ENCODE data around the gene DZIP1L.

DZIP1L gene

DNA sequence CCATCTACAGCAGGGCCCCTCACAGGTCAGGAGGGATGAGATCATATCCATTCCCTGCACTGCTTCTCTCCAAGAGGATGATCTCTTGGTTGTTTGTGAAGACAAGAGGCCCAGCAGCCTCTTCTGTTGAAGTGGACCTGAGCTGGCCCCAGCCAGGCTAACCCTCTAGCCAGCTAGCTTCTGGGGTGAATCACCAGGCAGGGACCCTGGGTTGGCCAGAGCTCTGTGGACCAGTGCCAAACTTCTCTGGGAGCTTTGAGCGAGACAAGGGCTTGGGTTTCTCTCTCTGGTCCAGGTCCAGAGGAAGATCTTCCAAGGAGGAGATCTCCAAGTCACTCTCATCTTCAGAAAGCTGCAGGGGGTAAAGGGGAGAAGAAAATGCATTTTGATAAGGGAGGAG, 52.8 kb downstream of the DZIP1L start:
- TF ChIP-seq, protein P1, sequence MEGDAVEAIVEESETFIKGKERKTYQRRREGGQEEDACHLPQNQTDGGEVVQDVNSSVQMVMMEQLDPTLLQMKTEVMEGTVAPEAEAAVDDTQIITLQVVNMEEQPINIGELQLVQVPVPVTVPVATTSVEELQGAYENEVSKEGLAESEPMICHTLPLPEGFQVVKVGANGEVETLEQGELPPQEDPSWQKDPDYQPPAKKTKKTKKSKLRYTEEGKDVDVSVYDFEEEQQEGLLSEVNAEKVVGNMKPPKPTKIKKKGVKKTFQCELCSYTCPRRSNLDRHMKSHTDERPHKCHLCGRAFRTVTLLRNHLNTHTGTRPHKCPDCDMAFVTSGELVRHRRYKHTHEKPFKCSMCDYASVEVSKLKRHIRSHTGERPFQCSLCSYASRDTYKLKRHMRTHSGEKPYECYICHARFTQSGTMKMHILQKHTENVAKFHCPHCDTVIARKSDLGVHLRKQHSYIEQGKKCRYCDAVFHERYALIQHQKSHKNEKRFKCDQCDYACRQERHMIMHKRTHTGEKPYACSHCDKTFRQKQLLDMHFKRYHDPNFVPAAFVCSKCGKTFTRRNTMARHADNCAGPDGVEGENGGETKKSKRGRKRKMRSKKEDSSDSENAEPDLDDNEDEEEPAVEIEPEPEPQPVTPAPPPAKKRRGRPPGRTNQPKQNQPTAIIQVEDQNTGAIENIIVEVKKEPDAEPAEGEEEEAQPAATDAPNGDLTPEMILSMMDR (IDR thresholded peaks at IDR 0.05) = no peak

GRCh38 chr3:138062037-138062436, 53.4 kb downstream of the DZIP1L start:
- H3K9me3 ChIP-seq (ENCODE audit: control insufficient read depth, low read length) = no peaks in the 10 kb centered on the region
- H3K4me1 ChIP-seq = no peaks in the 10 kb centered on the region
- TF ChIP-seq, protein P1 (IDR thresholded peaks at IDR 0.05) = no peak
- no peak overlapping the region for H3K27ac ChIP-seq
- H3K4me2 ChIP-seq (ENCODE audit: low read length) = no peak overlapping the region
- no peaks in the 10 kb centered on the region for H3K27me3 ChIP-seq (ENCODE audit: control insufficient read depth, insufficient read depth, low read length)
- H2AFZ ChIP-seq = no peak overlapping the region
- no peaks in the 10 kb centered on the region for H3K79me2 ChIP-seq
- H3K36me3 ChIP-seq (ENCODE audit: control insufficient read depth, insufficient read depth, low read length) = no peaks in the 10 kb centered on the region
- no peak overlapping the region for H3K4me3 ChIP-seq (ENCODE audit: low read depth, low read length)
- no peak overlapping the region for H3K9ac ChIP-seq

More for the DNA sequence above, 52.8 kb downstream of the DZIP1L start:
- no peak overlapping the region for H3K4me2 ChIP-seq (ENCODE audit: low read length)
- no peak overlapping the region for H3K9ac ChIP-seq
- H2AFZ ChIP-seq = no peak overlapping the region
- no peak overlapping the region for H3K27ac ChIP-seq
- no peaks in the 10 kb centered on the region for H3K9me3 ChIP-seq (ENCODE audit: control insufficient read depth, low read length)
- H3K4me3 ChIP-seq (ENCODE audit: low read depth, low read length) = no peak overlapping the region
- H3K27me3 ChIP-seq (ENCODE audit: control insufficient read depth, insufficient read depth, low read length) = no peaks in the 10 kb centered on the region
- H3K4me1 ChIP-seq = no peaks in the 10 kb centered on the region
- H3K36me3 ChIP-seq (ENCODE audit: control insufficient read depth, insufficient read depth, low read length) = no peaks in the 10 kb centered on the region
- H3K79me2 ChIP-seq = no peaks in the 10 kb centered on the region

- H3K4me1 ChIP-seq = no peaks in the 10 kb centered on the region
- no peaks in the 10 kb centered on the region for H3K9me3 ChIP-seq (ENCODE audit: control insufficient read depth, low read length)
- H2AFZ ChIP-seq = no peak overlapping the region
- TF ChIP-seq, protein P1 (IDR thresholded peaks at IDR 0.05) = no peak
- H3K4me3 ChIP-seq (ENCODE audit: low read depth, low read length) = no peak overlapping the region
- H3K9ac ChIP-seq = no peak overlapping the region
- H3K27ac ChIP-seq = no peak overlapping the region
- no peaks in the 10 kb centered on the region for H3K79me2 ChIP-seq
- H3K36me3 ChIP-seq (ENCODE audit: control insufficient read depth, insufficient read depth, low read length) = no peaks in the 10 kb centered on the region
- H3K4me2 ChIP-seq (ENCODE audit: low read length) = no peak overlapping the region
- H3K27me3 ChIP-seq (ENCODE audit: control insufficient read depth, insufficient read depth, low read length) = no peaks in the 10 kb centered on the region
Observed at GRCh38 chr3:138060792-138061191, 54.6 kb downstream of the DZIP1L start.

DNA sequence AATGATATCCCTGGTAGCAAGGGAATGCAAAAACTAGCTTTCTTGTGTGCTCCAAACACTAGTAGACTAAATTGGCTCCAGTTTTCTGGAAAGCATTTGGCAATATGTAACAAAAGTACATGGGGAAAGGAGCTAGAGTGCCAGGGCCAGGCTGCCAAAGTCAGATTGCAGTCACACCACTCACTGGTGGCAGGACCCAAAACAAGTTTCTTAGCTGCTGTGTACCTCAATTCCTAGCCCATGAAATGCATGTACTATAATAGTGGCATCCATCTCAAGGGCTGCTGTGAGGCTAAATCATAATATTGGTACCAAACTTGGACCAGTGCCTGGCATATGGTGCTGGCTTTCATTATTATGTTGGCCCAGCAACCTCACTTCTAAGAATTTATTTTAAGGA, 56.1 kb downstream of the DZIP1L start:
- H3K36me3 ChIP-seq (ENCODE audit: control insufficient read depth, insufficient read depth, low read length) = no peaks in the 10 kb centered on the region
- H3K27ac ChIP-seq = no peak overlapping the region
- no peaks in the 10 kb centered on the region for H3K27me3 ChIP-seq (ENCODE audit: control insufficient read depth, insufficient read depth, low read length)
- no peaks in the 10 kb centered on the region for H3K79me2 ChIP-seq
- TF ChIP-seq, protein P1 (IDR thresholded peaks at IDR 0.05) = no peak
- no peaks in the 10 kb centered on the region for H3K9me3 ChIP-seq (ENCODE audit: control insufficient read depth, low read length)
- no peak overlapping the region for H3K9ac ChIP-seq
- H3K4me2 ChIP-seq (ENCODE audit: low read length) = no peak overlapping the region
- H3K4me3 ChIP-seq (ENCODE audit: low read depth, low read length) = no peak overlapping the region
- H2AFZ ChIP-seq = no peak overlapping the region
- H3K4me1 ChIP-seq = no peaks in the 10 kb centered on the region

DNA sequence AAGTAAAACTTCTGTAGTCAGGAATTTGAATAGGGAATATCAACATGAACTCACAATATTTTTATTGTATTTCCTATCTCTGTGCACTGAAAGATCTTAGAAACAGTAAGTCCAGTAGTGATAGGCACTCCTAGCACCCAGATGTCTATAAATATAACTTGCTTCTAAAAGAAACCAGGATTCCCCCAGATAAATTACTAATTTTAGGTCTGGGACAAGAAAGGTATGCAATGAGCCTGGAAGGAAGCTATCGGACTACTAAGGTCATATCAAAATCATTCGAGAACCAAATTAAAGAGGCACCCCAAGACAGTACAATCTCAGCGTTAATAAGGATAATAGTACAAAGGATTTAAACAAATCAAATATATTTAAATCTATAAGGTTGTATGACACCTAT, 58.0 kb downstream of the DZIP1L start:
- TF ChIP-seq, protein P1 (IDR thresholded peaks at IDR 0.05) = no peak
- no peak overlapping the region for H3K9ac ChIP-seq

More for the DNA sequence above, 58.0 kb downstream of the DZIP1L start:
- no peak overlapping the region for H3K4me2 ChIP-seq (ENCODE audit: low read length)
- no peaks in the 10 kb centered on the region for H3K9me3 ChIP-seq (ENCODE audit: control insufficient read depth, low read length)
- H3K36me3 ChIP-seq (ENCODE audit: control insufficient read depth, insufficient read depth, low read length) = no peaks in the 10 kb centered on the region
- peaks cover 8% of the 10 kb centered on the region for H3K4me1 ChIP-seq
- no peak overlapping the region for H2AFZ ChIP-seq
- H3K79me2 ChIP-seq = no peaks in the 10 kb centered on the region
- no peak overlapping the region for H3K4me3 ChIP-seq (ENCODE audit: low read depth, low read length)
- H3K27me3 ChIP-seq (ENCODE audit: control insufficient read depth, insufficient read depth, low read length) = no peaks in the 10 kb centered on the region
- H3K27ac ChIP-seq = no peak overlapping the region

Measured in parathyroid adenoma (tissue), 2 donors.